IPS-18a (cell line): ENCODE data around the gene MACROD2.

Experiments
- H3K27ac ChIP-seq: one replicate; pipeline ENCODE4 v1.5.1; 2013; ENCODE audit warnings: low read length
- H3K27me3 ChIP-seq: one replicate; pipeline ENCODE4 v1.6.1; 2013; ENCODE audit warnings: mild to moderate bottlenecking, low read length; ENCODE audit not compliant: control insufficient read depth, insufficient read depth
- H3K36me3 ChIP-seq: one replicate; pipeline ENCODE4 v1.6.1; 2013; ENCODE audit warnings: low read depth, low read length; ENCODE audit not compliant: control insufficient read depth
- H3K4me1 ChIP-seq: one replicate; pipeline ENCODE4 v1.6.1; 2013; ENCODE audit warnings: low read depth, low read length; ENCODE audit not compliant: control insufficient read depth
- H3K4me3 ChIP-seq: one replicate; pipeline ENCODE4 v1.5.1; 2013; ENCODE audit warnings: low read length
- H3K9ac ChIP-seq: one replicate; pipeline ENCODE4 v1.6.1; 2013; ENCODE audit warnings: mild to moderate bottlenecking, low read length, moderate library complexity
- H3K9me3 ChIP-seq: one replicate; pipeline ENCODE4 v1.6.1; 2013; ENCODE audit warnings: low read depth, low read length; ENCODE audit not compliant: control insufficient read depth

Gene MACROD2

GRCh38 chr20:15675813-15676484, 1680.6 kb downstream of the MACROD2 start:
- Histone ChIP-seq H3K27ac (no peak overlapping the region), H3K9ac (no peak overlapping the region), H3K4me1 (no peaks in the 10 kb centered on the region), H3K9me3 (no peaks in the 10 kb centered on the region), H3K4me3 (no peak overlapping the region), H3K27me3 (no peaks in the 10 kb centered on the region), H3K36me3 (no peaks in the 10 kb centered on the region)

- H3K9me3 ChIP-seq, result no peaks in the 10 kb centered on the region
- H3K27ac ChIP-seq, result no peak overlapping the region
- no peaks in the 10 kb centered on the region for H3K4me1 ChIP-seq
- no peaks in the 10 kb centered on the region for H3K36me3 ChIP-seq
- no peak overlapping the region for H3K4me3 ChIP-seq
- H3K27me3 ChIP-seq, result no peaks in the 10 kb centered on the region
- no peak overlapping the region for H3K9ac ChIP-seq
These were observed 1681.5 kb downstream of the MACROD2 start for GRCh38 chr20:15676815-15677214.

GRCh38 chr20:15682690-15683089, 1687.4 kb downstream of the MACROD2 start:
- H3K36me3 ChIP-seq, result no peaks in the 10 kb centered on the region
- no peak overlapping the region for H3K4me3 ChIP-seq
- no peaks in the 10 kb centered on the region for H3K27me3 ChIP-seq
- H3K4me1 ChIP-seq, result no peaks in the 10 kb centered on the region
- no peak overlapping the region for H3K9ac ChIP-seq
- H3K9me3 ChIP-seq, result no peaks in the 10 kb centered on the region
- H3K27ac ChIP-seq, result no peak overlapping the region

GRCh38 chr20:15692570-15692969, 1697.3 kb downstream of the MACROD2 start:
- Histone ChIP-seq H3K9ac (no peak overlapping the region), H3K9me3 (no peaks in the 10 kb centered on the region), H3K36me3 (no peaks in the 10 kb centered on the region), H3K27ac (no peak overlapping the region), H3K27me3 (no peaks in the 10 kb centered on the region), H3K4me1 (no peaks in the 10 kb centered on the region), H3K4me3 (no peak overlapping the region)

- no peak overlapping the region for H3K9ac ChIP-seq
- H3K36me3 ChIP-seq, result no peaks in the 10 kb centered on the region
- no peaks in the 10 kb centered on the region for H3K9me3 ChIP-seq
- no peaks in the 10 kb centered on the region for H3K4me1 ChIP-seq
- no peak overlapping the region for H3K27ac ChIP-seq
- no peak overlapping the region for H3K4me3 ChIP-seq
- no peaks in the 10 kb centered on the region for H3K27me3 ChIP-seq
These were observed 1704.3 kb downstream of the MACROD2 start for GRCh38 chr20:15699431-15700146.

GRCh38 chr20:15700147-15700765, 1704.9 kb downstream of the MACROD2 start:
- H3K27ac ChIP-seq, result no peak overlapping the region
- H3K4me1 ChIP-seq, result no peaks in the 10 kb centered on the region
- no peaks in the 10 kb centered on the region for H3K27me3 ChIP-seq
- no peak overlapping the region for H3K4me3 ChIP-seq
- no peak overlapping the region for H3K9ac ChIP-seq
- no peaks in the 10 kb centered on the region for H3K9me3 ChIP-seq
- H3K36me3 ChIP-seq, result no peaks in the 10 kb centered on the region

- Histone ChIP-seq H3K9me3 (no peaks in the 10 kb centered on the region), H3K9ac (no peak overlapping the region), H3K4me1 (no peaks in the 10 kb centered on the region), H3K4me3 (no peak overlapping the region), H3K27me3 (no peaks in the 10 kb centered on the region), H3K27ac (no peak overlapping the region), H3K36me3 (no peaks in the 10 kb centered on the region)
These were observed 1706.8 kb downstream of the MACROD2 start for GRCh38 chr20:15702161-15702560.

- Histone ChIP-seq H3K36me3 (no peaks in the 10 kb centered on the region), H3K9me3 (no peaks in the 10 kb centered on the region), H3K9ac (no peak overlapping the region), H3K27me3 (no peaks in the 10 kb centered on the region), H3K4me3 (no peak overlapping the region), H3K4me1 (no peaks in the 10 kb centered on the region), H3K27ac (no peak overlapping the region)
These were observed 1708.0 kb downstream of the MACROD2 start for GRCh38 chr20:15703171-15703911.

- Histone ChIP-seq H3K4me1 (no peaks in the 10 kb centered on the region), H3K27ac (no peak overlapping the region), H3K27me3 (no peaks in the 10 kb centered on the region), H3K4me3 (no peak overlapping the region), H3K9me3 (no peaks in the 10 kb centered on the region), H3K36me3 (no peaks in the 10 kb centered on the region), H3K9ac (no peak overlapping the region)
These were observed 1710.7 kb downstream of the MACROD2 start for GRCh38 chr20:15705975-15706374.

GRCh38 chr20:15706719-15707118, 1711.4 kb downstream of the MACROD2 start:
- no peaks in the 10 kb centered on the region for H3K4me1 ChIP-seq
- H3K9ac ChIP-seq, result no peak overlapping the region
- no peaks in the 10 kb centered on the region for H3K9me3 ChIP-seq
- H3K27me3 ChIP-seq, result no peaks in the 10 kb centered on the region
- no peaks in the 10 kb centered on the region for H3K36me3 ChIP-seq
- H3K27ac ChIP-seq, result no peak overlapping the region
- no peak overlapping the region for H3K4me3 ChIP-seq

GRCh38 chr20:15708984-15709598, 1713.8 kb downstream of the MACROD2 start:
- Histone ChIP-seq H3K36me3 (no peaks in the 10 kb centered on the region), H3K27ac (no peak overlapping the region), H3K27me3 (no peaks in the 10 kb centered on the region), H3K4me3 (no peak overlapping the region), H3K9me3 (no peaks in the 10 kb centered on the region), H3K4me1 (no peaks in the 10 kb centered on the region), H3K9ac (no peak overlapping the region)
